Measurements from ENCODE around the gene BBS1.
"Not testable (repeated sequence)": the region's sequence is repeated elsewhere in the genome, so short reads cannot be mapped to it uniquely, and the experiment has no call there.

The BBS1 gene

DNA sequence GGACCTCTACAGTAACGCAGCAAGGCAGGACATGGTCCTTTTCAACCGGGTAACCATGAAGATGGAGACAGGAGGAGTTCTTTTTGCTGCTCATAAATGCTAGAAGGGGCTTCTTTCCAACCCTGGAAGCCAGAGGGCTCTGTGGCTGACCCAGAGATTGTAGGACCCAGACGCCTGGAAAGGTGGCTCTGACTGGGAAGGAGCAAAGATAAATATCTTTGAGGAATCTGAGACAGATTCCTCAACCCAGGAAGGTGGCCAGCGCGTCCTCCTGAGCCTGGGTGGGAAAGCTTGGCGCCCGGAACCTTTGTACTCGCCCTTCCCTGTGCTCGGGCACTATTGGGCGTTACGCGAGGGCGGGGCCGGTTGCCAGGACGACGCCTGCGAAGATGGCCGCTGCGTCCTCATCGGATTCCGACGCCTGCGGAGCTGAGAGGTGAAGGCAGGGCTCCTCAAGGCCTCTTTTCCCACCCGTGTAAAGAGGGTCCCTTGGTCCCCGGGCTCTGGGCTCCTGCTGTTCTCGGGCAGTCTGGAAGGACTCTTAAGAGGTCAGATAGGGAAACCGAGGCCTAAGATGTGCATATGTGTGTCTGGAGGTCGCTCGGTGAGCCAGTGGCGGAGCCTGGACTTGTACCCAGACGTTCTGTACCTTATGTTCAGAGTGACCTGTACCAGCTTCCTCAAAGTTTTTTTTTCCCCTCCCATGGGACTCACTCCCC lies at the start of gene BBS1:
Gene BBS1, plus strand, starts transcription at position 365 of the 719 bp plus-strand sequence. Its CDS starts 25 bp downstream, at position 390.
- peak; percentile 62 to 79 (median 74) for DNase-seq

DNA sequence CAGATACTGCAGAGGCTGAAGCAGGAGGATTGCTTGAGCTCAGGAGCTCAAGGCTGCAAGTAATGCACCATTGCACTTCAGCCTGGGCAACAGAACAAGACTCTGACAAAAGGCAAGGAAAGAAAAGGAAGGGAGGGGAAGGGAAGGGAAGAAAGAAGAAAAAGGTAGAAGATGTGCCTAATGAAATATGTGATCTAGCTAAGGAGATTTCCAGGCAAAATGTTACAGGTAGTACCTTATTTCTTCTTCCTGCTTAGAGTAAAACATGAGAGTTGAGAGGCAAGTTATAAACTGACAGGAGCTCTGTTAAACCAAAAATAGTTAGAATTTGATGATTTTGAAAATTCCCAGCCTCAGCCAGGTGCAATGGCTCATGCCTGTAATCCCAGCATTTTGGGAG lies 48.4 kb upstream of the BBS1 start:
- no peak for DNase-seq

DNA sequence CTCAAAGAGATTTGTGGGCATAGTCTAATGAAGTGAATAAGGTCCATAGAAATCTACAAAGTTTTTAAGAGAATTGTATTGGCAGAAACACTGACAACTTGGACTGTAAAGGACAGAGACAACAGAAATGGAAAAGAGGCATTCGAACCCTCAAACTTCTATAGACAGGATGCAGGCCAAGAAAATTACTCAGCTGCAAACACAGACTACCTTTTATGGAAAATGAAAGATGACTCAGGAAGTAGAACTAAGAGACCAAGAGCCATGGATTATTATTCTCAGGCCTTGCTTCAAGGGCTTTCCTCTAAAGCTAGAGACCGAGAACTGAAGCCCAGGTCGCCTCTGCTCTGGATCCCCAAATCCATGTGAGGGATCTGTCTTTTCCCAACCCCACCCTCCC lies 47.5 kb upstream of the BBS1 start:
- no peak for DNase-seq

GRCh38 chr11:66464116-66464515 lies 46.3 kb upstream of the BBS1 start:
- not testable (repeated sequence) for DNase-seq

- DNase-seq, result no peak
Observed at GRCh38 chr11:66464916-66465315, 45.5 kb upstream of the BBS1 start.

GRCh38 chr11:66465373-66466224 lies 44.8 kb upstream of the BBS1 start:
- DNase-seq, result no peak

DNA sequence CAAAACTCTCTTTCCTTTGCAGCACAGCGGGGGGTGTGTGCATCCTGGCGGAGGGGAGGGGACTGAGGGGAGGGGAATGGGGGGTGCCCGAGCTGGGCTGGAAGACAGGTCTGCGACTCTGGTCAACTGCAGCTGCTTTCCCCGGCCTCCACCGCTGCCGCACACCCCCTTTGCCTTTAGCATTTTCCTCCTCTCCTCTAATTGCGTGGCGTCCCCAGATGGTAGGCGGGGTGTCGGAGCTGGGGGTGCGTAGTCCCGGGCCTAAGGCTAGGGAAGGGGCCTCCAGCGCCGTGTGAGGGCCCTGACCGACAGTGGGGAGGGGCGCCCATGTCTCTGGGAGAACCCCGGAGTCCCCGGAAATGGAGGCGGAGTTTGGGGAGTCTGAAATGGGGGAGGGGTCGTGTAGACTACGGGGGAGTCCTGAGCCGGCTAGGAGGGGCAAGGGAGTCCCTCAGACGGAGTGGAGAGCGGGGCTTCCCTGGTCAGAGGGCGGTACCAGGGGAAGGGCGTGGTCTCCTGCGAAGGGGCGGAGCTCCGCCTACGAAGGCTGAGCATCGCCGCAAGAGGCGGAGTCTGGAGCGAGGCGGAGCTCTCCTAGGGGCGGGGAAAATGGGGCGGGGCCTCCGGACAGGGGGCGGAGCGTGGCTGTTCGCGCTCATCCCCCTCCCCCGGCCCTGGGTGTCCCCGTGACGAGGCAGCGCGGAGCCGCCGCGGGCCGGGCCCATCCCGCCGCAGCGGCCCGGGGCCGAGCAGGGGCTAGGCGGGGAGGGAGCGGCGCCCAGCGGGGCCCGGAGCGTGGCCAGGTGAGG lies 44.0 kb upstream of the BBS1 start, which contains the start of gene PELI3:
Gene PELI3, plus strand, starts transcription at position 681 of the 809 bp plus-strand sequence. CDS start 1,224 bp downstream, outside the sequence.
- DNase-seq, result peak; percentile 86 to 98 (median 95)

GRCh38 chr11:66467034-66467659 lies 43.3 kb upstream of the BBS1 start:
- DNase-seq, result peak in 1 of 6 experiments; percentile 76

- peak in 1 of 6 experiments; percentile 5 for DNase-seq
Observed at GRCh38 chr11:66467756-66468155, 42.7 kb upstream of the BBS1 start.

DNA sequence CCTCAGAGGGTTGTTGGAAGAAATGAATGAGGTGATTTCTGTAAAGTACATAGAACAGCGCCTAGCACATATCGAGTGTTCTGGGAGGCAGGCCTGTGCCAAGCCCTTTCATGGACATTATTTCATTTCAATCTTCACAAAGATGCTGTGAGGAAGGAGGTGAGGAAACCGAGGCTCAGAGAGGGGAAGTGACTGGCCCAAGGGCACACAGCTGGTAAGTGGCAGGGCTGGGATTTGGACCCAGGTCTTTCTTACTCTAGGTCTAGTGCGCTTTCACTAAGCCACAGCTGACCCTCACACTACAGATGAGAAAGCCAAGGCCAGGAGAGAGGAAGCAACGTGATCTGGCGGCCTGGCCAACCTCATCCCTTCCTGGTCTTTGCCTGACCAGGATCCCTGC lies 41.7 kb upstream of the BBS1 start:
- no peak for DNase-seq

GRCh38 chr11:66469441-66469840 lies 41.0 kb upstream of the BBS1 start:
- DNase-seq, result no peak

DNA sequence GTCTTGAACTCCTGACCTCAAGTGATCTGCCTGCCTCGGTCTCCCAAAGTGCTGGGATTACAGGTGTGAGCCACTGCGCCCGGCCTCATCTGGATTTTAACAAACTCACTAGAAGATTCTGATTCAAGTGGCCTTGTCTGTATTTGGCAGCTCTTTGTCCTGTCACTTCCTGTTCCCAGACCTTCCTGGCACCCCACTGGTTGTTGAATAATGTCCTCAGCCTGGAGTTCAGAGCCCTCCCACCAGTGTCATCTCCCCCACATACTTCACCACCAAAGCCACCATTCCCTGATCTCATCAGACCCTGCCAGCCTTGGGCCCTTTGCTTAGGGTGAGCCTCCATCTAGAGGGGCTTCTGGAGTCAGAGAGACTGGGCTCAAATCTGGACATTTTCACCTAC lies 40.4 kb upstream of the BBS1 start:
- no peak for DNase-seq

- DNase-seq, result no peak
Observed at GRCh38 chr11:66471142-66471541, 39.3 kb upstream of the BBS1 start.

DNA sequence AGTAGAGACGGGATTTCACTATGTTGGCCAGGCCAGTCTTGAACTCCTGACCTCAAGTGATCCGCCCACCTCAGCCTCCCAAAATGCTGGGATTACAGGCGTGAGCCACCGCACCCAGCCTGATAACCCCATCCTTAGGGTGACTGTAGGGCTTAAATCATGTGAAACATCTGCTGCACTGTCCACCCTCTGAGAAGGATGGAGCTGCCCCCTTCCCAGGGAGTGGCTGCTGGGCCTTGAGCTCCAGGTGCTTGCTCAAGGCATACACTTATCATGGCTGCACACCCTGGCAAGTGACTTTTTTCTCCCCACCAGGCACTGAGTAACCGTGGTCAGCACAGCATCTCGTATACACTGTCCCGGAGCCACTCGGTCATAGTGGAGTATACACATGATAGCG lies 38.4 kb upstream of the BBS1 start:
- DNase-seq, result no peak

GRCh38 chr11:66473167-66473566 lies 37.3 kb upstream of the BBS1 start:
- no peak for DNase-seq

GRCh38 chr11:66473608-66474515 lies 36.6 kb upstream of the BBS1 start:
- no peak for DNase-seq

DNA sequence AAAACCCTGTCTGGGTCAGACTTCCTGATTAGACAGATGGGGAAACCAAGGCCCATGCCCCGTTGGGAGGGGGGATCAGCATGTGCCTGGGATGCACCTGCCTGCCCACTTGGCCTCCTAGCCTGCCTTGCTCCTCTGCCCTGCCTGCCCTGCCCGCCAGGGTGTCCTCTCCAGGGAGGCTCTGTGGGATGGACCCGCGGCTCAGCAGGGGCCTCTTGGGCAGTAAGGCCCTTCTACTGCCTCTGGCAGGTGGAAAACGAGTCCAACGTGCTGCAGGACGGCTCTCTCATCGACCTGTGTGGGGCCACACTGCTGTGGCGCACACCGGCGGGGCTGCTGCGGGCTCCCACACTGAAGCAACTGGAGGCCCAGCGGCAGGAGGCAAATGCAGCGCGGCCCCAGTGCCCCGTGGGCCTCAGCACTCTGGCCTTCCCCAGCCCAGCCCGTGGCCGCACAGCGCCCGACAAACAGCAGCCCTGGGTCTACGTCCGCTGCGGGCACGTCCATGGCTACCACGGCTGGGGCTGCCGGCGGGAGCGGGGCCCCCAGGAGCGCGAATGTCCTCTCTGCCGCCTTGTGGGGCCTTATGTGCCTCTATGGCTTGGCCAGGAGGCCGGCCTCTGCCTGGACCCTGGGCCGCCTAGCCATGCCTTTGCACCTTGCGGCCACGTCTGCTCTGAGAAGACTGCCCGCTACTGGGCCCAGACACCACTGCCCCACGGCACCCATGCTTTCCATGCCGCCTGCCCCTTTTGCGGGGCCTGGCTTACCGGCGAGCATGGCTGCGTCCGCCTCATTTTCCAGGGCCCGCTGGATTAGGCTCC lies 34.9 kb upstream of the BBS1 start:
- DNase-seq, result no peak

DNA sequence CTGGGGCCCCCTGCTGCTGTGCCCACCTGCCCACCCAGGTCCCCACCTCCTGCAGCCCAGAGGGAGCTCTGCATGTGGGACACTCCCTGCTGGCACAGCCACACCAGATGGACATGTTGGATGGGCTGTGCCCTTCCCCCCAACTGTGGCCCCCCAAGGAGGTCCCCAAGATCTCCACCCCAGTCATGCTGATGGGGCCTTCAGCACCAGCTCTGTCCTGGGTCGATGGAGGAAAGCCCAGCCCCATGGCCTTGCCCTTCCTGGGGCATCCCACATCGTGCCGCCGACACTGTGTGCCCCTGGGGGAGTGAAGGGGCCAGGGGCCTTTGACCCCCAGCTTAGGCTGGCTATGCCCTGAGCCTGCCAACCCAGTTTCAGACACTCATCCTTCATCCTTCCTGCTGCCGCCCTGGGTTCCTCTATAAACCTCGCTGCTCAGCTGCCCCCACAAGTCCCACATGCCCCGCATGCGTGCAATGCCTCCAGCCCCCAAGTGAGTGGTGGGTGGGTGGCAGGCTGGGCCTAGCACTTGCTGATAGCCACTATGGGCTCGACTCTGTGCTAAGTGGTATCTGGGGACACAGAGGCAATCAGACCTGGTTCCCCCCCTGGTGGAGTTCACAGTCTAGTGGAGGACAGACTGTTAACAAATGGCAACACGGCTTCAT lies 34.1 kb upstream of the BBS1 start:
- no peak for DNase-seq

DNA sequence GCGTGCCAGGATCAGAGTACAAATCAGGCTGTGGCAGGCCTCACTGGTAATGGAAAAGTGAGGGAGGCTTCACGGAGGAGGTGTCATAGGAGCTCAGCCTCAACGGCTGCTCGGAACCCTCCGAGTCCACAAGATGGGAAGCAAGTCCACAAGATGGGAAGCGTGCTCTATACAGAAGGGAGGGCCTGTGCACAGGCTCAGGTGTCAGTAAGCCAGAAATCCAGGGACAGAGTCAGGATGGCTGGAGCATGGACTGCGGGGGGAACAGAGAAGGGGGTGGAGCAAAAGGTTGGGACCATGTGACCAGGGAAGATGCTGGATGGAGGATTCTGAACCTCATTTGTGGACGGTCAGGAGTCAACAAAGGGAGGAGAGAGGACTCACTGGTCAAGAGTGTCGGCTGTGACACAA lies 33.6 kb upstream of the BBS1 start:
- no peak for DNase-seq

Data from stimulated activated naive CD4-positive, alpha-beta T cell (primary cell).